Measurements from ENCODE around the gene CYTL1.

CYTL1 gene

GRCh38 chr4:5010984-5011383 lies 8.3 kb downstream of the CYTL1 start:
- no peak for TF ChIP-seq CTCF (IDR thresholded peaks at IDR 0.05)

GRCh38 chr4:5009796-5010195 lies 9.5 kb downstream of the CYTL1 start:
- TF ChIP-seq CTCF (IDR thresholded peaks at IDR 0.05), result no peak

GRCh38 chr4:5004496-5004895 lies 14.8 kb downstream of the CYTL1 start:
- TF ChIP-seq CTCF (IDR thresholded peaks at IDR 0.05), result no peak

GRCh38 chr4:5003918-5004317 lies 15.3 kb downstream of the CYTL1 start:
- TF ChIP-seq CTCF (IDR thresholded peaks at IDR 0.05), result no peak

GRCh38 chr4:5003372-5003857 lies 15.8 kb downstream of the CYTL1 start:
- no peak for TF ChIP-seq CTCF (IDR thresholded peaks at IDR 0.05)

GRCh38 chr4:4995908-4996265 lies 23.4 kb downstream of the CYTL1 start:
- TF ChIP-seq CTCF (IDR thresholded peaks at IDR 0.05), result no peak

GRCh38 chr4:4995103-4995907 lies 24.0 kb downstream of the CYTL1 start:
- TF ChIP-seq CTCF (IDR thresholded peaks at IDR 0.05), result peak; percentile 95

Data from LNCAP (cell line).